H9 (cell line): ENCODE data around the gene INSC. TPM values are rescaled to one million over a fixed set of nuclear protein-coding genes. Genes with fewer than 3 reads are reported as not detected.

Source experiments
- DNase-seq: peaks from one replicate; pipeline ENCODE4 v3.0.0-alpha.2; 2017
- H2AFZ ChIP-seq: one replicate; pipeline ENCODE4 v1.6.1; 2013; ENCODE audit warnings: mild to moderate bottlenecking, low read length, control low read depth, moderate library complexity
- H2AK5ac ChIP-seq: 2 replicates; pipeline ENCODE4 v1.6.1; 2013; ENCODE audit warnings: low read length, control low read depth, mixed read lengths; ENCODE audit not compliant: insufficient read length
- H2BK120ac ChIP-seq: one replicate; pipeline ENCODE4 v1.6.1; 2013; ENCODE audit warnings: low read depth, mild to moderate bottlenecking, low read length, control low read depth, inconsistent platforms; ENCODE audit not compliant: poor library complexity, severe bottlenecking
- H2BK12ac ChIP-seq: 2 replicates; pipeline ENCODE4 v1.6.1; 2013; ENCODE audit warnings: low read length, control low read depth, mixed read lengths, low read depth; ENCODE audit not compliant: insufficient read length
- H2BK15ac ChIP-seq: 2 replicates; pipeline ENCODE4 v1.6.1; 2013; ENCODE audit warnings: low read depth, low read length, control low read depth
- H2BK20ac ChIP-seq: one replicate; pipeline ENCODE4 v1.6.1; 2013; ENCODE audit warnings: low read depth, mild to moderate bottlenecking, low read length, control low read depth, inconsistent platforms; ENCODE audit not compliant: poor library complexity, severe bottlenecking
- H2BK5ac ChIP-seq: 2 replicates; pipeline ENCODE4 v1.6.1; 2013; ENCODE audit warnings: low read length, control low read depth, mixed read lengths; ENCODE audit not compliant: insufficient read length
- H3K14ac ChIP-seq: 2 replicates; pipeline ENCODE4 v1.6.1; 2013; ENCODE audit warnings: low read length, control low read depth; ENCODE audit not compliant: insufficient read depth
- H3K18ac ChIP-seq: 2 replicates; pipeline ENCODE4 v1.6.1; 2013; ENCODE audit warnings: low read depth, mild to moderate bottlenecking, mixed read lengths, low read length, control low read depth; ENCODE audit not compliant: insufficient read length
- H3K23ac ChIP-seq: 2 replicates; pipeline ENCODE4 v1.6.1; 2013; ENCODE audit warnings: low read length, control low read depth, mixed read lengths, low read depth; ENCODE audit not compliant: insufficient read length
- H3K23me2 ChIP-seq: 2 replicates; pipeline ENCODE4 v1.6.1; 2013; ENCODE audit warnings: low read depth, mild to moderate bottlenecking, mixed read lengths, low read length, control low read depth; ENCODE audit not compliant: insufficient read length, poor library complexity, severe bottlenecking
- H3K27ac ChIP-seq: 2 replicates; pipeline ENCODE4 v1.5.1; 2013; ENCODE audit warnings: low read length, control low read depth, mixed read lengths, low read depth; ENCODE audit not compliant: insufficient read length
- H3K27me3 ChIP-seq: 2 replicates; pipeline ENCODE4 v1.6.1; 2013; ENCODE audit warnings: low read length, control low read depth, inconsistent platforms; ENCODE audit not compliant: insufficient read depth
- H3K4ac ChIP-seq: 2 replicates; pipeline ENCODE4 v1.6.1; 2013; ENCODE audit warnings: low read depth, mild to moderate bottlenecking, control low read depth, inconsistent platforms, low read length, moderate library complexity
- H3K4me1 ChIP-seq: 2 replicates; pipeline ENCODE4 v1.6.1; 2013; ENCODE audit warnings: low read length, control low read depth, inconsistent platforms; ENCODE audit not compliant: insufficient read depth
- H3K4me2 ChIP-seq: 2 replicates; pipeline ENCODE4 v1.6.1; 2013; ENCODE audit warnings: low read length, control low read depth, mixed read lengths; ENCODE audit not compliant: insufficient read length, insufficient read depth
- H3K56ac ChIP-seq: 2 replicates; pipeline ENCODE4 v1.6.1; 2013; ENCODE audit warnings: low read depth, mild to moderate bottlenecking, mixed read lengths, low read length, control low read depth; ENCODE audit not compliant: insufficient read length
- H3K79me1 ChIP-seq: 2 replicates; pipeline ENCODE4 v1.6.1; 2013; ENCODE audit warnings: low read depth, mild to moderate bottlenecking, moderate library complexity, low read length, control low read depth, inconsistent platforms; ENCODE audit not compliant: insufficient read depth, poor library complexity, severe bottlenecking
- H3K79me2 ChIP-seq: 2 replicates; pipeline ENCODE4 v1.6.1; 2013; ENCODE audit warnings: low read length, control low read depth, inconsistent platforms; ENCODE audit not compliant: insufficient read depth
- H3K9ac ChIP-seq: 2 replicates; pipeline ENCODE4 v1.6.1; 2013; ENCODE audit warnings: low read length, control low read depth, mixed read lengths; ENCODE audit not compliant: insufficient read length; ENCODE audit errors: extremely low read depth
- H3K9me3 ChIP-seq: one replicate; pipeline ENCODE4 v1.6.1; 2013; ENCODE audit warnings: low read depth, low read length, inconsistent platforms; ENCODE audit not compliant: control insufficient read depth
- H3T11ph ChIP-seq: one replicate; pipeline ENCODE4 v1.6.1; 2013; ENCODE audit warnings: mild to moderate bottlenecking, low read length, control low read depth, inconsistent platforms
- H4K20me1 ChIP-seq: one replicate; pipeline ENCODE4 v1.6.1; 2013; ENCODE audit not compliant: control insufficient read depth, insufficient read length, insufficient read depth
- H4K5ac ChIP-seq: 2 replicates; pipeline ENCODE4 v1.6.1; 2013; ENCODE audit warnings: low read depth, mild to moderate bottlenecking, mixed read lengths, low read length, control low read depth; ENCODE audit not compliant: insufficient read length
- H4K8ac ChIP-seq: replicated peaks from 2 replicates; pipeline ENCODE4 v1.6.1; 2013; ENCODE audit warnings: low read length, control low read depth, mixed read lengths, low read depth; ENCODE audit not compliant: insufficient read length
- H4K91ac ChIP-seq: 2 replicates; pipeline ENCODE4 v1.6.1; 2013; ENCODE audit warnings: low read depth, mild to moderate bottlenecking, moderate library complexity, mixed read lengths, low read length, control low read depth; ENCODE audit not compliant: insufficient read length
- H3K27ac Mint-ChIP-seq, 3 experiments: 2 replicates in 2 of 3; 3 replicates in 1 of 3; pipeline ENCODE4 v1.8.0; 2020 to 2021; ENCODE audit warnings: mixed read lengths in 3 of 3, mild to moderate bottlenecking in 1 of 3, moderate library complexity in 1 of 3
- H3K27me3 Mint-ChIP-seq: 2 replicates; pipeline ENCODE4 v1.8.0; 2021; ENCODE audit warnings: low read depth, mild to moderate bottlenecking, moderate library complexity, mixed read lengths
- H3K36me3 Mint-ChIP-seq, 3 experiments: 2 replicates in 2 of 3; 3 replicates in 1 of 3; pipeline ENCODE4 v1.8.0; 2020 to 2021; ENCODE audit warnings: low read depth in 3 of 3, mixed read lengths in 3 of 3; ENCODE audit not compliant: insufficient read depth in 1 of 3
- H3K4me1 Mint-ChIP-seq, 2 experiments: 2 replicates each; pipeline ENCODE4 v1.8.0; 2020; ENCODE audit warnings: mixed read lengths in 2 of 2
- H3K4me3 Mint-ChIP-seq, 2 experiments: 2 replicates in 1 of 2; 3 replicates in 1 of 2; pipeline ENCODE4 v1.8.0; 2020 to 2021; ENCODE audit warnings: mild to moderate bottlenecking in 2 of 2, mixed read lengths in 2 of 2, moderate library complexity in 1 of 2
- H3K9me3 Mint-ChIP-seq, 2 experiments: 2 replicates in 1 of 2; 3 replicates in 1 of 2; pipeline ENCODE4 v1.8.0; 2020; ENCODE audit warnings: mild to moderate bottlenecking in 2 of 2, mixed read lengths in 2 of 2, moderate library complexity in 1 of 2
- CTCF ChIP-seq: fragments of 200-600 bp; sonication (generic); conservative IDR thresholded peaks from 3 replicates; pipeline ENCODE4 v1.8.0; 2021; ENCODE audit warnings: antibody characterized with exemption, mild to moderate bottlenecking
- WGBS: extraction: QIAGEN DNeasy Blood & Tissue Kit; methylation state at CpG from one replicate; pipeline ENCODE4 v1.1.7; 2013; ENCODE audit warnings: missing lambda C conversion rate, low lambda C conversion rate, mixed read lengths; ENCODE audit not compliant: insufficient read length; ENCODE audit errors: extremely low coverage; 5-methylcytosine and 5-hydroxymethylcytosine counted together
- total RNA-seq: library from RNA; stranded (reverse); gene quantifications from 2 replicates; pipeline ENCODE4 v1.2.1, GENCODE V29; 2021

INSC gene
- total RNA-seq, 1 experiment from 2014 or later: not detected

- no peak overlapping the region for H3K56ac ChIP-seq
- no peak overlapping the region for H3K27ac ChIP-seq
- no peak overlapping the region for H2BK15ac ChIP-seq
- H2BK120ac ChIP-seq: no peak overlapping the region
- no peak overlapping the region for H2BK20ac ChIP-seq
- no peaks in the 10 kb centered on the region for H3K9me3 ChIP-seq
- no peak overlapping the region for H3K9ac ChIP-seq
- no peak overlapping the region for H3K18ac ChIP-seq
- no peak overlapping the region for H3K4me2 ChIP-seq
- H4K8ac ChIP-seq: no peak overlapping the region
- H2BK12ac ChIP-seq: no peak overlapping the region
- no peak overlapping the region for H3K4me3 Mint-ChIP-seq
- H3K4me1 ChIP-seq: no peaks in the 10 kb centered on the region
- H3K27me3 ChIP-seq: no peaks in the 10 kb centered on the region
- no peaks in the 10 kb centered on the region for H3K27me3 Mint-ChIP-seq
- no peak overlapping the region for H3K14ac ChIP-seq
- no peak overlapping the region for H2AFZ ChIP-seq
- H3K27ac Mint-ChIP-seq: no peak overlapping the region
- H3T11ph ChIP-seq: no peak overlapping the region
- H3K36me3 Mint-ChIP-seq: no peaks in the 10 kb centered on the region
- H2AK5ac ChIP-seq: no peak overlapping the region
- no peaks in the 10 kb centered on the region for H4K20me1 ChIP-seq
- TF ChIP-seq CTCF: no peak
- H2BK5ac ChIP-seq: no peak overlapping the region
- no peak overlapping the region for H4K91ac ChIP-seq
- no peaks in the 10 kb centered on the region for H3K9me3 Mint-ChIP-seq
- no peak overlapping the region for H3K4ac ChIP-seq
- H3K4me1 Mint-ChIP-seq: peaks cover 9 to 11% of the 10 kb centered on the region in 2 experiments
- WGBS: no CpG with 5 or more reads among the region's 3 CpGs
- H3K23me2 ChIP-seq: no peaks in the 10 kb centered on the region
- no peak overlapping the region for H4K5ac ChIP-seq
- no peaks in the 10 kb centered on the region for H3K79me2 ChIP-seq
- DNase-seq: no peak
- no peak overlapping the region for H3K23ac ChIP-seq
- no peaks in the 10 kb centered on the region for H3K79me1 ChIP-seq
Measured at GRCh38 chr11:15190611-15191010, 75.9 kb downstream of the INSC start.
